DMS114 treated with DMSO at 0.1 percent for 48 hours (cell line): Measurements from ENCODE around the gene NLRP5.
"Not testable (repeated sequence)": the region's sequence is repeated elsewhere in the genome, so short reads cannot be mapped to it uniquely, and the experiment has no call there.

Source experiments
- DNase-seq: peaks from one replicate; lab custom pipeline; 2025; ENCODE audit not compliant: unreplicated experiment; lab: John Stamatoyannopoulos, UW

NLRP5 gene

GRCh38 chr19:55986487-55986886, at the start of gene NLRP5:
NLRP5 (plus strand) TSS chr19:55986775.
- no peak for DNase-seq

DNA sequence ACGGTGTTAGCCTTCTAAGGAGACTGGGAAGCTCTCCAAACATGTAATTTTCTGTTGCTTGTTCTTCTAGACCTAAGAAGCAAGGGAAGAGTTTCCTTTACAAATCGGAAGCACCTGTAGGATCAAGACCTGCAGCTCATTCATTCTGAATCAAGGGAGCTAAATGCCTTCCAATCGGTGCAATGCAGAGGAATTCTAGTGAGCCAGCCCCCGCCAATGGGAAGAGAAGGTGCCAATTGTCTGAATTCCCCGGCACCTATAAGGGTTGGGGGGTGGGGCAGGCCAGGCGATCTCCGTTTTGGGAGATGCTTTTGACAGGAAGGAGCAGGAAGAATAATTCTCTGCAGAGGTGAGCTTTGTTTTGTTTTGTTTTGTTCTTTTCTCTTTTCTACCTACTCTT, 47.4 kb upstream of the NLRP5 start:
- DNase-seq, result no peak

DNA sequence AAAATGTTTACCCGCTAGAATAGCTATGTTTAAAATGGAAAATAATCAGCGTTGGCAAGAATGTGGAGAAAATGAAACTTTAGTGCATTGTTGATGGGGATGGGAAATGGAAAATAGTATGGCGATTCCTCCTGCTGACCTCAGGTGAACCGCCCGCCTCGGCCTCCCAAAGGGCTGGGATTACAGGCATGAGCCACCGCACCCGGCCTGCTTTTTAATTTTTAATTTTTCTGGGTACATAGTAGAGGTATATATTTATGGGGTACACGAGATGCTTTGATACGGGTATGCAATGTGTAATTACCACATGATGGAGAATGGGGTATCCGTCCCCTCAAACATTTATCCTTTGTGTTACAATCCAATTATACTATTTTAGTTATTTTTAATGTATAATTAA, 46.3 kb upstream of the NLRP5 start:
- DNase-seq, result no peak

- DNase-seq, result no peak
Observed at GRCh38 chr19:55947532-55947931, 39.0 kb upstream of the NLRP5 start, which contains the start of gene NLRP8. NLRP8 (plus strand) TSS chr19:55947832.

- not testable (repeated sequence) for DNase-seq
Observed at GRCh38 chr19:55950566-55950965, 36.0 kb upstream of the NLRP5 start.

DNA sequence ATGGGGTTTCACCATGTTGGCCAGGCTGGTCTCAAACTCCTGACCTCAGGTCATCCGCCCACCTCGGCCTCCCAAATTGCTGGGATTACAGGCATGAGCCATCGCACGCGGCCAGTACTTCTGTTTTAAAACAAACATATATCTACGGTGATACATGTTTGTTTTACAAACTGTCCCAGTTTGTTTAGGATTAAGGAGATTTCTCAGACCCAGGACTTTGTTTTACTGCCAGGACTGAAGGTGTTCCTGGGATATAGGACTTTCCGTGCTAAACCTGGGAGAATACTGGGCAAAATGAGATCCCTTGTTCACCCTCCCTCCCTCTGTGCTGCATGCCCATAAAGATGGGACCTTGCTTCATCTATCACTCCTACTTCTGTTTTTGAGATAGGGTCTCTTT, 30.1 kb upstream of the NLRP5 start:
- no peak for DNase-seq

- DNase-seq, result no peak
Observed at GRCh38 chr19:55958356-55958755, 28.2 kb upstream of the NLRP5 start.

- DNase-seq, result no peak
Observed at GRCh38 chr19:55959996-55960675, 26.4 kb upstream of the NLRP5 start.

GRCh38 chr19:55962186-55962585, 24.4 kb upstream of the NLRP5 start:
- no peak for DNase-seq

DNA sequence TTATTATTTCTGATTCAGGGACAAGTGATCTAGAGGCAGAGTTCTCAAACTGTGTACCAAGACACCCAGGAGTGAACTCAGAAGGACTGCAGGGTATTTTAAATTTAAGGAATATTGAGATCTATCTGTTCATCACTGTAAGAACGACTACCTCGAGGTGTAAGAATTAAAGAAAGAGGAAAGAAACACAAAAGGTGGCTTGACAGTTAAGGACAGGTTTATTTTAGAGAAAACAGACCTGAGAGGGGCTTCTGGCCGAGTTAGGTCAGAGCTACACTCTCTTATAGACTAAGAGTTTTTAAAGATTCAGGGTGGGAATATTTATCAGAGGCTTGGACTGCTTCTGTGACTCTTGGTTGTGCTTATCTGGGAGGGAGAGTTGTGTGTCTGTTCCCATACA, 12.6 kb upstream of the NLRP5 start:
- DNase-seq, result no peak

GRCh38 chr19:55980415-55980814, 6.2 kb upstream of the NLRP5 start:
- DNase-seq, result no peak

GRCh38 chr19:55985254-55985653, 1.3 kb upstream of the NLRP5 start:
- no peak for DNase-seq

DNA sequence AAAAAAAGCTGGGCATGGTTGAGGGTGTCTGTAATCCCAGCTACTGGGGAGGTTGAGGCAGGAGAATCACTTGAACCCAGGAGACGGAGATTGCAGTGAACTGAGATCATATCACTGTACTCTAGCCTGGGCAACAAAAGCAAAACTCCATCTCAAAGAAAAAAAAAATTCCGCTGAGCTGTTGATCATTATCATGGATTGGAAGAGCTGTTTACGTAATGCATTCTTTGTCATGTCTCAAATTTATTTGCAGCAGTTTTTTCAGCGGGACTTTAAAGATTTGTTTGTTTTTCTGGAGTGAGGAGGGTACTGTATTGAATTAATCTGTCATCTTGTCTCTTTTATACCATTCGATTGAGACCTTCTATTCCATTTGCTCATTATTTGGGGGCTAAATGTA, 4.3 kb downstream of the NLRP5 start:
- no peak for DNase-seq

DNA sequence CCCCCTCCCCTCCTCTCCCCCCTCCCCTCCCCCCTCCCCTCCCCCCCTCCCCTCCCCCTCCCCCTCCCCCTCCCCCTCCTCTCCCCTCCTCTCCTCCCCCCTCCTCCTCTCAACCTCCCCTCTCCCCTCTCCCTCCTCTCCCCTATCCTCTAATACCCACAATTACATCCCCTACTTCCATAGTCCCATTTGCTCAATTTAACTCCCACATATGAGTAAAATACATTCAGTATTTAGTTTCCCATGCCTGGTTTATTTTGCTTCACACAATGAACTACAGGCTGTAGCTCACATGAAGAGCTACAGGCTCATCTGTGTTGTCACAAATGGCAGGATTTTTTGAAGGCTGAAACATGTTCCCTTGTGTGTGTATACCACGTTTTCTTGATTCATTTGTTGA, 6.9 kb downstream of the NLRP5 start:
- no peak for DNase-seq

GRCh38 chr19:56014765-56015164, 28.2 kb downstream of the NLRP5 start:
- no peak for DNase-seq

DNA sequence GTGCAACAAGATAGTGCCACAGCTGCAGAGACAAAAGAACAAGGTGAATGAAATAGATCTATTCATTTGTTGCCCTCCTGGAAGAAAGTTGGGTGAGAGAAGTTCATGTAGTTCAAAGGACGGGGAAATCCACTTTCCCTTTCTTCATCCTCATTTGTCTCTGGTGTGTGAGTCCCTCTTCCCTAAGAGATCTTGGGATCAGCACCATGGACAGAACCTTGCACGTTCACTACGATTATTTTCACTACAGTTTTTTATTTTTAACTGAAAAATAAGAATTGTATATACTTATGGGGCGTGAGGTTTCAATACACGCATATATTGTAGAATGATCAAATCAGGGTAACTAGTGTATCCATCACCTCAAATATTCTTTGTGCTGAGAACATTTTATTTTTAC, 29.2 kb downstream of the NLRP5 start:
- no peak for DNase-seq

GRCh38 chr19:56019325-56019724, 32.8 kb downstream of the NLRP5 start:
- not testable (repeated sequence) for DNase-seq

GRCh38 chr19:56020355-56020975, 33.9 kb downstream of the NLRP5 start:
- not testable (repeated sequence) for DNase-seq

DNA sequence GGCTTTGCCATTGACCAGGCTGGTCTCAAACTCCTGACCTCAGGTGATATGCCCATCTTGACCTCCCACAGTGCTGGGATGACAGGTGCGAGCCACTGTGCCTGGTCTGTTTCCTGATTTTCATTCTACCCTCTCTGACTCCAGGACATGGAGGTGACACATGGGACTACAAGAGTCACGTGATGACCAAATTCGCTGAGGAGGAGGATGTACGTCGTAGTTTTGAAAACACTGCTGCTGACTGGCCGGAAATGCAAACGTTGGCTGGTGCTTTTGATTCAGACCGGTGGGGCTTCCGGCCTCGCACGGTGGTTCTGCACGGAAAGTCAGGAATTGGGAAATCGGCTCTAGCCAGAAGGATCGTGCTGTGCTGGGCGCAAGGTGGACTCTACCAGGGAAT, 40.2 kb downstream of the NLRP5 start:
- DNase-seq, result no peak

GRCh38 chr19:56053596-56053995, 67.0 kb downstream of the NLRP5 start:
- DNase-seq, result no peak

- DNase-seq, result peak; percentile 34
Observed at GRCh38 chr19:56066152-56067023, 79.8 kb downstream of the NLRP5 start.

DNA sequence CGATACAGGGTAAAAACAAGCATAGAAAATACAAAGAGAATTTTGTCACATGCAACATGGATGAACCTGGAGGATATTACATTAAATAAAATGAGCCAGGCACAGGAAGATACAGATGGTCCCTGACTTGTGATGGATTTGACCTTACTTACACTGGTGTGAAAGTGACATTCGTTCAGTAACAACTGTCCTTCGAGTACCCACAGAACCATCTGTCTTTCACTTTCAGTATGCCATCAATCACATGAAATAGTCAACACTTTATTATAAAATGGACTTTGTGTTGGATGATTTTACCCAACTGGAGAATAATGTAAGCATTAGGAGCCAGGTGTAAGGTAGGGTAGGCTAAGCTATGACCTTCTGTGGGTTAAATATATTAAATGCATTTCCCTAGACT, 83.1 kb downstream of the NLRP5 start:
- DNase-seq, result no peak
